Activated CD4-positive, alpha-beta T cell treated with anti-CD3 and anti-CD28 coated beads, Interleukin-2, amount 50 U/mL, for 1 hour (primary cell): Measurements from ENCODE around the gene HERC2.
A peak's percentile ranks its signal among the peaks of the same experiment; 100 is the strongest.
"Not testable (repeated sequence)": the region's sequence is repeated elsewhere in the genome, so short reads cannot be mapped to it uniquely, and the experiment has no call there.

Source experiments
- DNase-seq: peaks from one replicate; pipeline ENCODE4 v3.0.0-alpha.2; 2020

Gene HERC2

DNA sequence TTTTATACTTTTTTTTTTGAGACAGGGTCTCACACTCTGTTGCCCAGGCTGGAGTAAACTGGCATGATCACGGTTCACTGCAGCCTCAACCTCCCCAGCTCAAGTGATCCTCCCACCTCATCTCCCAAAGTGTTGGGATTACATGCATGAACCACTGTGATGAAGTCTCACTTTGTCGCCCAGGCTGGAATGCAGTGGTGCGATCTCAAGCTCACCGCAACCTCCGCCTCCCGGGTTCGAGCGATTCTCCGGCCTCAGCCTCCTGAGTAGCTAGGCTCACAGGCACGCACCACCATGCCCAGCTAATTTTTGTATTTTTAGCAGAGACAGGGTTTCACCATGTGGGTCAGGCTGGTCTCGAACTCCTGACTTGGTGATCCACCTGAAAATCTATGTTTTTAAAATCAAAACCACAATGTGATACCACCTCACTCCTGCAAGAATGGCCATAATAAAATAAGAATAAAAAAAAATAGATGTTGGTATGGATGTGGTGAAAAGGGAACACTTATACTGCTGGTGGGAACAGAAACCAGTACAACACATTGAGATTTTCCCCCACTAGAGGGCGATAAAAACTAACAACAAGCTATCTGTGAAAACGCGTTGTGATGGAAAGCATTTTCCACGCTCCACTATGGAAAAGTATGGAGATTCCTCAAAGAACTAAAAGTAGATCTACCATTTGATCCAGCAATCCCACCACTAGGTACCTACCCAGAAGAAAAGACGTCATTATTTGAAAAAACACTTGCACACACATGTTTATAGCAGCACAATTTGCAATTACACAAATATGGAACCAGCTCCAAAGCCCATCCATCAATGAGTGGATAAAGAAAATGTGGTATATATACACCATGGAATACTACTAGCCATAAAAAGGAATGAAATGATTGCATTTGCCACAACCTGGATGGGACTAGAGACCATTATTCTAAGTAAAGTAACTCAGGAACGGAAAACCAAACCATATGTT, 196.0 kb downstream of the HERC2 start:
- DNase-seq: no peak

DNA sequence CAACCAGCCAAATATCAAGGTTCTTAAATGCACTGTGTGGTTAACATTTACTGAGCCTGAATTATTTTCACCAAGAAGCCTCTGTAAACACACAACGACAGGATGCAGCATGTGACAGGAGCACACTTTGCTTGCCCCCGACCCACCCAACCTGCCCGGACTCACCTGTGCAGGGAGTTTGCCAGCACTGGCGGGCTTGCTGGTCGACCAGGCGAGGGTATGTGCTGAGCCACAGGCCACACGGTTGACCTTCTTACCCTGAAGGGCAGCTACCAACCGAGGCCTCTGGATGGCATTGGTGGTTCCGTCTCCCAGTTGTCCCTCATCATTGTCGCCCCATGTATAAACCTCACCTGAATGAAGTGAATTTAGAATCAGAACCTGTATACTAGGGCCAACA, 197.1 kb downstream of the HERC2 start:
- no peak for DNase-seq

DNA sequence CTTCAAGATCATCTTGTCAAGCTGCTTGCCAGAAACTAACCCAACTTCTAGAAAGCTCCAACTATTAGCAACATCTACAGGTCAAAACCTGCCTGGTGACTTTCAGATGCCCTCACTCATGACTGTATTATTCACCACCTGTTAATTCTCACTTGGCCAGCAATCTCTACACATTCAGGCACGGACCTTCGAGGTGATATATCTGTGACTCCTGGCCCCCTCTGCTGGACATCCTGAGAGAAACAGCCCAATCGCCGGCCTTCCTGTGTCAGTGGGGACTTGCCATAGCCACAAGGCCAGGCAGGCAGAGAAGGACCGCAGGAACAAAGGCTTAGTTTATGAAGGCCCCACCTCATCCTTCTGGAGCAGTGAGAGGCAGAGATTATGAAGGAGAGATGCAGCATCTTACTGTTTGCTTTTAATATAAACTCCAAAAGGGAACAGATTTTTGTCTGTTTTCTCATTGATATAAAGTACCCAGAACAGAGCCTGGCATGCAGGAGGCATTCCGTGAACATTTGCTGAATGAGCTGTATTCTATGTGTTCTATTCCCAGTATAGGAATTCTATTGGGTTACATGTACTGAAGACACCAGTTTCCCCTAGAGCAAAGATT, 198.5 kb downstream of the HERC2 start:
- DNase-seq: peak; percentile 38

DNA sequence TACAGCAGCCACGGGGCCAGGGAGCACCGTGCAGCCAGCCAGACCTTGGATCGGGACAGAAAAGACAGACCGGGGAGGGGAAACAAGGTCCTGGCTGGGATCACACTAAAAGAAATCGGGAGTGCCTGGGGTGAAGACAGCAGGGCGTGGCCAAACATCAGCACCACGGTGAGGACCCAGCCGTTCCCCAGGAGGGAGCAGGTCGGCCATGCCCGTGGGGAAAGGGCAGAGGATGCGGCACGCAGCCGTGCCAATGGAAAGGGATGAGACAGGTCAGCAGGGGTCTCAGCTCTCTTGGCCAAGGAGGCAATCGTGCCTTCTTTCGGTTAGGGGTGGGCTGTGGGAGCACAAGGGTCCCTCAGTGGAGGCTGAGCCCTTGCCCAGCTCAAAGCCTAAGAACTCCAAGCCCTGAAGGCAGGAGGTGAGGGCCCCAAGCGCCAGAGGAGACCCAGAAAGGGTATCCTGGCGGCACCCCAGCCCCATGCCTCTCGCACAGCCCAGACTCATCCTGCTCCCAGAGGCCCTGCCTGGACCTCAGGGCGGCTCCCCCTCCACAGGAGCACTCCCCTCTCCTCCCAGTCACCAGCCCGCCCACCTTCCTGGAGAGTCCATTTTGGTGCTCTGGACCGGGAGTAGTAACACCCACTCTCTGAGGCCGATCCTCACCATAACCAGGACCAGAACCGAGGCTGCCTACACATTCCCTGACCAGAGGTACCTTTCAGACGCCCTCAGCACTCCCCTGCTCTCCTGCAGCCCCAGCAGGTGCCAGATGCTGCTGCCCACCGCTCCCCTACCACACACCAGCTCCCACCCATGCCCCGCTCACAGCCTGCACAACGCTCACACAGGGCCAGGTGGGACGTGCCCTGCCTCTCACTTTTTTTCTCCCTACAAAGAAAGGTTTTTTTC, 199.7 kb downstream of the HERC2 start:
- DNase-seq: no peak

DNA sequence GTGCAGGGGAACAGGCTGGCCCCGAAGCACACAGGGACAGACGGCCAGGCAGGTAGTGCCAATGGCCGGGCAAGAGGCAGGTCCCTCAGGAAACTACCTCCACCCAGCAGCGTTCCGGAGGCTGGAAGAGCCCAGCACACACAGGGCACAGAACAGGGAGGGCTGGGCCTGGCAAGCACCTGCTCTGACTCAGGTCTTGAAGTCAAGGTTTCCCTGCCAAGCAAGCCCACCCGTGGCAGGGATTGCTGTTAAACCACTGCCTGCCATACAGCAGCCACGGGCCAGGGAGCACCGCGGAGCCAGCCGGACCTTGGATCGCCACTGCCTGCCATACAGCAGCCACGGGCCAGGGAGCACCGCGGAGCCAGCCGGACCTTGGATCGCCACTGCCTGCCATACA, 200.4 kb downstream of the HERC2 start:
- not testable (repeated sequence) for DNase-seq

DNA sequence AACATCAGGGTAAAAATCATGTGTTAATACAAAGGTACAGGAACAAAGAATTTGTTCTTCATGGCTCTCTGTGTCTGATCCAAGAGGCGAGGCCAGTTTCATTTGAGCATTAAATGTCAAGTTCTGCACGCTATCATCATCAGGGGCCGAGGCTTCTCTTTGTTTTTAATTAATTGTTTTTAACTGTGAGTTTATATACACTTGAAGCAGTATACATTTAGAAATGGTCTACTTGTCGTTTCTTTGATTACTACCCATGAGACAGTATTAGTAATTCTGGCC, 201.7 kb downstream of the HERC2 start:
- DNase-seq: no peak

DNA sequence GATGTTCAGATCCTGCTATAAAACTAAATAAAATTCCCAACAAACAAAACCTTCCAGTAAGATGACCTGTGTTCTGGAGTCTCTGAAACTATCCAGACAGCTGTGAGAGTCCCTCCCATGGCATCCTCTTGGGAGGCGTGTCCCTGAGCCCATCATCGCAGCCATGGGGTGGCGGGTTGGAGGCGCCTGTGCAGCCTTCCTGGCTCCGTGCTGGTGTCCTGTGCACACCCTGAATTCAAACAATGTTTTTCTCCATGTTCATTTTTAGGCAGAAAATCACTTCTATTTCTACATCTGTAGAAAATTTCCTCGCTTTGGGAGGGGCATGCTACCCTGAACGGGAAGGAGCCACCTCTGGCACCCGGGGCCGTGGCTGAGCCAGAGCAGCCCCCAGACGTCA, 203.4 kb downstream of the HERC2 start:
- DNase-seq: no peak

DNA sequence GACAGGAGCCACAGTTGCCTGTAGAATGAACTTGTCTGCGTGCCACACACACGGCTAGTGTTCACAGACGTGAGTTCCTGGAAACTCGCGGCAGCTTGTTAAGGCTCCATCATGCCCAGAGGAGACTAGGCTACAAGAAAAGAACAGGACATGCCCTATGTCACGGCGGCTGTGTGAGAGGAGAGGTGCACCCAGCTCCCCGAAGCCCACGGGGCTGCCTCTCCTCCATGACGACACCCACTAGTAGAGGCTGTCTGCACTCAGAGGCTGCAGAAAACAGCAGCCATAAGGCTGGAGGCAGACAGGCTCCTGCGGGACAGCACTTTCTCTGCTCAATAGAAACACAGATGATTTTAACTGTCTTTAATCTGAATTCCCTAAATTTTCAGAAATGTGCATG, 203.9 kb downstream of the HERC2 start:
- no peak for DNase-seq

DNA sequence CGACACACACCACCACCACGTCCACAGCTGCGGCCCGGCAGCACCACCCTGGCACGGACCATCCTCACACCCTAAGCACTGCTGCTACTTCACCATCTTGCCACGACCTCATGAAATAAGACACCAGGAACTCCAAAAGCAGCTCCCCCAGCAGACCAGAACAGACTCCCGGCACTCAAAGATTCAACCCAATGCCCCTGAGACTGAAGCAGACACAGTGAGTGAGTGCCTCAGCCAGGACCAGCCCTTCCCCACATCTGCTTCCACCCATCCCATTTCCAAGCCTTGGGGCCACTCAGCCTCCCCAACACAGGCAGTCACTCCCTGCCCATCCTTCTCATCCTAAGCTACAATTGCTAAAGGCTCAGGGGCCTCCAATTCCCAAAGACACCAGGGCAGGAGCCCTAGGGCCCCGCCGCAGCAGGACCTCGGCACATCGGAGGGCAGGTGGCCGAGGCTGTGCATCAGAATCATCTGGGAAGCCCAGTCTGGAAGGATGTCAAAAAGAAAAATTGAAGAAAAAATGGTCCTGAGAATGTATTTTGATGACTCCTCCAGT, 204.5 kb downstream of the HERC2 start:
- no peak for DNase-seq

DNA sequence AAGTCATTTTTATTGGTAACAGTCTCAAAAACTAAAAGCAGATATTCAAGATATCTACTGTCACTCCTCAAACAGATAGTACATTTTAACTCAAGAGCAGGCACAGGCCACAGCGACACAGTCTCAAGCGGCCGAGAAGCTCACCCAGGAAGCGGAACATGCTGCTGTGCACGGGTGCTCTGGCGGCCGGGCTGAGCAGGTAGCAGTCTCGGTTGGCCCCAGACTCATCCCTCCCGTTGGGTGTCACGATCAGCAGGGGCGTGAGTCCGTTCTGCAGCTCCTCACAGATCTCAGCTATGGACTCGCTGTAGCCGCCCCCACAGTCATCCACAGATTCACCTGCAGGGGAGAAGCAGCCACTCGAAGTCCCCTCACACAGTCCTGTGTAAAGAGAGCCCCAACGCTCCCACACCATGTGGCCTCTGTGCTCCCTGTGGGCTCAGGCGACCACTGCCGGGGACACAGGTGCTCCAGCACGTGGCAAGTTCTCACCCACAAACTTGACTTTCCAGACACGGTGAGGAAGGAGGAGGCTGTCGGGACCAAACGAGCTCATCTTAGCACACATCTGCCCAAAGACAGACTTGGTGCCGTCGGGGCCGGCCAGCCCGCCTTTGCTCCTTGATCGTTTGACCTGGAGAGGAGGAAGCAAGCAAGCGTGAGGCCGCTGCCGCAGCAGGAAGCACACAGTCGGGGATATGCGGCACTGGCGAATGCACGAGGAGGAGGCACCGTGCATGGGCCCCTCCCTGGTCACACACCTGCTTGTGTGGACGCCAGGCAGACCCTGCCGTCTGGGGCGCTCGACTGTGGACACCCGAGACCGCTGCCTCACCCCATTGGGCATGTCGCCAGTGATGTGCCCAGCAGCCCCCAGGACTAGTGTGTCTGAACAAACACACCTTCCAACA, 205.2 kb downstream of the HERC2 start:
- DNase-seq: no peak

DNA sequence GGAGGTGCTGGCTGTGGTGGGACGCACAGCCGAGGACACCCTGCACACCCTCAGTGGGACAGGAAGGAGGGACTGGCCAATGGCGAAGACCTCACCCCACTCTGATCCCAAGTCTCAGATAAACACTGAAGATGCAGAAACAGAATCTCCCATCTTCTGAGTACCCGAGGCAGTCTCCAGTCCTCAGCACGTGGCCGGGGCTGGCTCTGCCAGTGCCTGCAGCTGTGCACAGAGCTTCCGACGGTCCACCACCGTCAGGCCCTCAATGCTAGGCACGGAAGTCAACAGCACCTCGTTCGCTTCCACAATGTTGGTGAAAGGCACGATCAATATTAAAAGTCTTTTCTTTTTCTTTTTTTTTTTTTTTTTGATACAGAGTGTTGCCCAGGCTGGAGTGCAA, 206.1 kb downstream of the HERC2 start:
- no peak for DNase-seq

DNA sequence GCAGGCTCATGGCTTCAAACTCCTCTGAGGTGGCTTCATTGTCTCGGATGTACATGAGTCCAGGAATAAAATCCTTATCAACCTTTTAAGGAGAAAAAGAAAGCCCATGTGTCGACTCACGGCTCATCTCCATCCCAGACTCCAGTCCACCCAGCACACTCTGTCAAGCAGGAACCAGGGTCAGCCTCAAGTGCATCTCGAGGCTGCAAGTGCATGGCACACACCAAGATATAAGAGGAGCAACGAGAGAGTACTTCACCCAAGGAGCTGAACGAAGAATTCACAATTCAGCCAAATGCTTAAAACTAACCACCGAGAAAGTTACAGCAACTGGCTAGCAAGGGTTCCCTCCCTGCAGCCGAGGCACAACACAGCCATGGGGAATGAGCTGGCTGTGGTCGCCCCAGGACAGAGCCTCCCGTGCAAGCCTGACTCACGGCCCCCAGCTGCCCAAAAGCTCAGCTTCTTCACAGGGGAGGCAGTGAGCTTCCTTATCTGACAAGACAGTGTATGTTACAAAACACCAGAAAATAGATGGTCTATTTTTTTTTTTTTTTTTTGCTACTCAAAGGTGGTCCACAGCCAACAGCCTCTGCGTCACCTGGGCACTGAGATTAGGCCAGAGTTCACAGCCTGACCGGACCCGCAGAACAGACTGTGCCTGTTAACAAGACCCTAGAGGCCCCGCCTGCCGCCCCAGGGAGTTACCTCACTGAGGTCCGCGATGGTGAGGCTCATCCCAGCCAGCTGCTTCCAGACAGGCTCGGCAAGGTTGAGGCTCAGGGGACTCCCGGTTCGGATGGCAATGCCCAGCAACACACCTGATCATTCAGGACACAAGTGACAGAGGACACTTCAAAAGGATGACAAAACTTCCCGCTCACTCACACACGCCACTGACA, 207.0 kb downstream of the HERC2 start:
- DNase-seq: no peak

DNA sequence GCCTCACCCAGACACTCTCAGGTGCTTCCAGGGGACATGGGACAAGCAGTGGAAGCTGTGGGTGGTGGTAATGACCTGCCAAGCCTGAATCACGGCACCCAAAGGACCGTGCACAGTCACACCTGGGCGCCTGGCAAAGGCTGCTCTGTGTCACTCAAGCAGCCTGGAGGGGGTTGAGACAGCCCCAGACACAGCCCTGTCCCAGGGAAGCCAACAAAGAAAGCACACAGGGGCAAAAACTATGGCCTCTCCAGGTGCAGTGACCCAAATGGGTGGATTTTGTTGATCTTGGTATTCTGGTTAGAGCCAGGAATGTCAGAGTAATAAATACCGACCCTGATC, 207.9 kb downstream of the HERC2 start:
- DNase-seq: no peak

DNA sequence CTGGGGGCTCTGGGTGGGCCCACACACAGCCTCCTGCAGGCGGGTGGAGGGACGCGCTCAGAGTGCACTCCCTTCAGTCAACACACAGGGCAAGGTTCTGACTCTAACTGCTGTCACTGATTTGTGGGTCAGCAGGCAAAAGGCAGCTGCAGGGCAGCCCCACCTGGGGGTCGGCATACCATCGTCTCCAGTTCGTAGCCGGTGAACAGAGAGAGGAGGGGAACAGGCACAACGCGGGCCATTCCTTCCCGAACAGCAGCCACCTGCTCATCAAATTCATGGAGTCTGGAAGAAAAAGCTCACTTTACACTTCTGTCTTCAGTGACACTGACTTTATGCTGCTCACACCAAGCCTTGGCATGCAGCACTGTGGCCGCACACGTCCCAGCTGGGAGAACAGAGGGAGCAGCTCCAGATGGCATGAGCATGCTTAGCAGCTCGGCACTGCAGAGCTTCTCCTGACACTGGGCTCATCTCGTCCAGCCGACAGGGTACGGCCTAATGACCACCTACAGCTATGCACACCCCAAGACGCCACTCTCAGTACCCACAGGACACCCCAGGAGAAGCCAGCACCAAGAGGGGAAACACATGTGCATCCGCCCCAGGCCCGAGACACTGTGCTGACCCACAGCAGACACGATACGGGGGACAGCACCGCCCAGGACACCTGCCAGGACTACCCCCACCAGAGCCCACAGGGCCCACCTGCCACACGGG, 208.4 kb downstream of the HERC2 start:
- no peak for DNase-seq

DNA sequence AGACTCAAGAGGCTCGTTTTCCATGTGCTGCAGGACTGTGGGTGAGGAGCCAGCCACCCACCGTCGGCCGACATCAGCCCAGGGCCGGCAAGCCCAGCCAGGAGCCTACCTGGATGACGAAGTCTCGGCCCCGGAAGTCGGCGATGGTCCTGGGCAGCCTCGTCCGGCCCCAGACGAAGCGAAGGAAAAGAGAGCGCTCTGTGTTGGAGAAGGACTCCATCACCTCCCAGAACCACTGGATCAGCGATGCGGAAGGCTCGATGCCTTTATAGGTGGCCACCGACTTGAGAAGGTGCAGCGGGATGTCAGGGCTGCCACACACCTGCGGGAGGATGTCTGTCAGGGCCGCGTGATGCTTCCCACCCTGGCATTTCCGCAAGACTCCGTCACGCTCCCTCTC, 209.0 kb downstream of the HERC2 start:
- DNase-seq: no peak

DNA sequence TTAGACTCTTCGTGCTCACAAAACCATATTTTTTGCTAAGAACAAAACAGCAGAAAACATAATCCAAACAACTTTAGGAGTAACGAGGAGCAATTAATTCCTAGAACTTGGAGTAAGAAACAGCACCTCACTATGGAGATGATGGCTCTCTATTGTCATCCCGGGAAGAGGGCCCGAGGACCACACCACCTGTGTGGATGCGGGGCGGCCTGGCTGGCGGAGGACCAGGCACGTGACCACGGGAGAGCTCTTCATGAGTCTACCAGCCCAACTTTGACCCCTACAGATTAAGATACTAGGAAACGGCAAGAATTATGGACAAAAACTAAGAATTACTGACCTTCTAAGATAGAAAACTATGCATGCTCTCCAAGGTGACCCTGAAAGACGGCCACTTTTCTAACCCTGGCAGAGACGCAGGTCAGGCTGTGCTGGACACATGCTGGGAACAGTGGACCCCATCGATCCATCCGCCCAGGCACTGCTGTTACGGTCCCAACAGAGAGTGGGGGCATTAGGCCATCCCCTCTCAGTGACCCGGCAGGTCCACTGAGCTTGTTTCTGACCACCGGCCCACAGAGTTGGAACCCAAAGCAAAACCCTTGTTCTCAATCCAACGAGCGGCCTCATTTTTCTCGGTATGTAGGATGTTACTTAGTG, 209.7 kb downstream of the HERC2 start:
- no peak for DNase-seq

DNA sequence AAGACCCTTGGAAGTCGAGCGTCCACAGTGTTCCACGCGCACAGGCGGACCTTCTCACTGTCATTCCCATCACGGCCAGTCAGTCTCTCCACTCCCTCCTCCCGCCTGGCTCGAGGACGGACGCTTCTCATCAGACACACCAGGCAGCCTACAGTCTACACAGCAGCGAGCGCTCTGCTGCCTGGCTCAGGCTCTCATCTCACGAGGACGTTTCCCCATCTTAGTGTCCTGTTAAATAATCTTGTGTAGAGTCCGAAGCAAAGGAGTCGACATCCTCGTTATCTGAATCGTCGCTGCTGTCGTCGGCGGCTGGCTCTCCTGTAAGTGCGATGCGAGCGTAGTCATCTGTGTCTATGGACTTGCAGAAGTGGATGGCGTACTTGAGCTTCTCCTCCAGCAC, 210.4 kb downstream of the HERC2 start:
- DNase-seq: no peak

DNA sequence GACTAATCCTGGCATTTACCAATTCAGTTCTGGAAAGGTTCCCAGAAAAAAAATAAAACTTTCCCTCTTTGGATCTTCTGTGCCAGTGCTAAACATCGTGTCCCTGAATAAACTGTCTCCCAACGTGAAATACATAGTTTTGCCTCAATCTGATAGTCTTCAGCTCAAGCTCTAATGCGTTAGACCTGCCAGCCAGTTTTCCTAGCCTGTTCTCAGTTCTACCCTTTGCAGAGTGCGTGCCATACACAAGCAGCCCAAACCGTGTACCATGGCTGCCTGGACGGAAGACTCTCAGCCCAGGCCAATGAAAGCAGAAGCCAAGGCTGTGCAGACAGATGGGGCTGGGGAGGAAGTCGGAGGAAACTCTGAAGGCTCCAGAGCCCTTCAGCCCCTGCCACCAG, 211.5 kb downstream of the HERC2 start:
- DNase-seq: no peak

DNA sequence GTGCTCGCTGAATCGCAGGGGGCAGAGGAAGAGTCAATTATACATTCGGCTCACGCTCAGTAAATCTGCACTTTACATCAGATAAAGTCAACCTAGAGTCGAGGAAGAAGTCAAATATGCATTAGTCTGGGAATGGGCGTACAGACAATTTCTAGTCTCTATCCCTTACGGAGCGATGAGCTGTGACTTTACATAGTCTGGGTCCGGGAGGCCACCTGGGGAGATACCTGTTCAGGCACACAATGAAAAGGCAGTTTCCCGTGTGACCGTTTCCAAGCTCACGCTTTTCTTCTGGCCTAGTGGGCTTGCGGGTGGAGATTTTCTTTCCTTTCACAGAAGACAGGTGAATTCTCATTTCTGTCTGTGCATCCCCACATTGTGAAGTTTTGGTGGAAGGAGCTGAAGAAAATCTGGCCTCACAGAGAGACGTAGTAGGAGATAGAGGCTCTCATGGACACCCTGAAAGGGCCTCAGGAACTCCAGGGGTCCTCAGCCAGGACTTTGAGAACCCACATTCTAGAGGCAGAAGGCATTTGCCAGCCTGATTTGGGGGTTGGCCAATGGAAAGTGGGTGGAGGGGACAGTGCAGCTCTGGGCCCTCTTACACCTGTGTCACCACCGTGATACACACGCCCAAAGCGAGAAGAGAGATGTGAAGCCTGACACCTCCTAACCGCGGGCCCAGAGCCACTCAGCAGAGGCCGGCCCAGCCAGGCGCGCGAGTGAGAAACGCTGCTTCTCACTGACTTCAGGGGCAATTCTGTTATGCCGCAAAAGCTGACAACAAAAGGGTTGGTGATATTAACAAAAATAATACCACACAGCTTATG, 212.1 kb downstream of the HERC2 start:
- DNase-seq: no peak
